Measurements from ENCODE around the gene CISD3.

Gene CISD3

DNA sequence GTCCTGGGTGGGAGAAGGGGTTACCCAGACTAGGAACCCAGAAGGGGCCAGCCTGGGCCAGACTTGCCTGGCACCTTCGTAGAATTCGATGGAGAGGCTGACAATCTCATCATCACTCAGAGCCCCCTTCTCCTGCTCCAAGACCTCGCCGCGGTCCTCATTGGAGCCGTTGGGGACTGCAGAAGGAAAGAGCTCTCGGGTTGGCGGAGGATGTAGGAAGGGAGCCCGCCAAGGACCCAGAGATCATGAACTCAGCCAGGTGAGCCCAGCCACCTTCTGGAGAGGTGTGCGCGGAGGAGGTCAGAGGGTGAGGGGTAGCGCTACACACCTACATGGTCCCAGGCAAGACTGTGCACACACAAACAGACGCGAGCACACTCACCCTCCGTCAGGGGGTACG is 8.5 kb downstream of the CISD3 start:
- H3F3A ChIP-seq (ENCODE audit: insufficient read depth, low read length): peaks cover 9% of the 10 kb centered on the region; the same call in 1 of the 2 replicates
- H4K20me1 ChIP-seq (ENCODE audit: insufficient read depth, low read length): no peaks in the 10 kb centered on the region
- no peaks in the 10 kb centered on the region for H3K9me3 ChIP-seq (ENCODE audit: low read length)
- peaks cover 11% of the 10 kb centered on the region; the same call in 1 of the 2 replicates for H3K27me3 ChIP-seq (ENCODE audit: insufficient read depth, low read length)
- no peaks in the 10 kb centered on the region for H3K36me3 ChIP-seq (ENCODE audit: insufficient read depth, low read length)
- TF ChIP-seq EZH2 (IDR thresholded peaks at IDR 0.05; ENCODE audit: borderline replicate concordance, low read length): no peak
- peaks cover 21% of the 10 kb centered on the region for H3K4me1 ChIP-seq (ENCODE audit: insufficient read depth, low read length, severe bottlenecking)
- no peak overlapping the region for H3K27ac ChIP-seq (ENCODE audit: low read depth, low read length, poor library complexity, severe bottlenecking)
- H3K9me2 ChIP-seq (ENCODE audit: low read depth, low read length): no peaks in the 10 kb centered on the region
- no peak overlapping the region for H3K4me3 ChIP-seq (ENCODE audit: low read depth, low read length, poor library complexity, severe bottlenecking)
- H3K4me2 ChIP-seq (ENCODE audit: low read length): no peak overlapping the region
- H3K9ac ChIP-seq (ENCODE audit: low read length): no peak overlapping the region
- no peak overlapping the region for H2AFZ ChIP-seq (ENCODE audit: low read length)
- H3K79me2 ChIP-seq (ENCODE audit: insufficient read depth, low read length): no peaks in the 10 kb centered on the region

DNA sequence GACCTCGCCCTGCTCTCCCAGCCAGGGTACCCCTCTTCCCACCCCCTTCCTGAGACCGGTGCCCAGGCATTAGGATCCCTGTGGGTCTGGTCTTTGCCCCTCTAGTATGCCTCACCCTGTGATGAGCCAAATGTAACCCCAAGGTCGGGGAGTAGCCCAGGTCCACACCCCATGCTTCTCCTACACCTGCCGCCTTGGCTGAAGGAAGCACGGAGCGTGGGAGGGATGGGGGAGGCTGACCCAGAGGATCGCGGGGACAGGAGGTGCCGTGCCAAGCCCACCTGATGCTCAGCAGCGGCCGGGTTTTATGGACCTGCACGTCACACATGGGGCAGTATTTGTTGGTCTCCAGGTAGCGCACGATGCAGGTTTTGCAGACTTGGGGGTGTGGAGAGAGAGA is 9.2 kb downstream of the CISD3 start:
- Histone ChIP-seq H3K4me1 (ENCODE audit: insufficient read depth, low read length, severe bottlenecking) (peaks cover 15% of the 10 kb centered on the region), H3K36me3 (ENCODE audit: insufficient read depth, low read length) (no peaks in the 10 kb centered on the region), H3K27me3 (ENCODE audit: insufficient read depth, low read length) (peaks cover 11% of the 10 kb centered on the region; the same call in 1 of the 2 replicates), H3K4me3 (ENCODE audit: low read depth, low read length, poor library complexity, severe bottlenecking) (no peak overlapping the region), H3K9me3 (ENCODE audit: low read length) (no peaks in the 10 kb centered on the region), H3K4me2 (ENCODE audit: low read length) (no peak overlapping the region), H3K79me2 (ENCODE audit: insufficient read depth, low read length) (no peaks in the 10 kb centered on the region), H3K27ac (ENCODE audit: low read depth, low read length, poor library complexity, severe bottlenecking) (no peak overlapping the region), H2AFZ (ENCODE audit: low read length) (no peak overlapping the region), H3K9me2 (ENCODE audit: low read depth, low read length) (no peaks in the 10 kb centered on the region), H4K20me1 (ENCODE audit: insufficient read depth, low read length) (no peaks in the 10 kb centered on the region), H3K9ac (ENCODE audit: low read length) (no peak overlapping the region), H3F3A (ENCODE audit: insufficient read depth, low read length) (peaks cover 5% of the 10 kb centered on the region; the same call in 1 of the 2 replicates)
- no peak for TF ChIP-seq EZH2 (IDR thresholded peaks at IDR 0.05; ENCODE audit: borderline replicate concordance, low read length)
- TF ChIP-seq, protein P1, sequence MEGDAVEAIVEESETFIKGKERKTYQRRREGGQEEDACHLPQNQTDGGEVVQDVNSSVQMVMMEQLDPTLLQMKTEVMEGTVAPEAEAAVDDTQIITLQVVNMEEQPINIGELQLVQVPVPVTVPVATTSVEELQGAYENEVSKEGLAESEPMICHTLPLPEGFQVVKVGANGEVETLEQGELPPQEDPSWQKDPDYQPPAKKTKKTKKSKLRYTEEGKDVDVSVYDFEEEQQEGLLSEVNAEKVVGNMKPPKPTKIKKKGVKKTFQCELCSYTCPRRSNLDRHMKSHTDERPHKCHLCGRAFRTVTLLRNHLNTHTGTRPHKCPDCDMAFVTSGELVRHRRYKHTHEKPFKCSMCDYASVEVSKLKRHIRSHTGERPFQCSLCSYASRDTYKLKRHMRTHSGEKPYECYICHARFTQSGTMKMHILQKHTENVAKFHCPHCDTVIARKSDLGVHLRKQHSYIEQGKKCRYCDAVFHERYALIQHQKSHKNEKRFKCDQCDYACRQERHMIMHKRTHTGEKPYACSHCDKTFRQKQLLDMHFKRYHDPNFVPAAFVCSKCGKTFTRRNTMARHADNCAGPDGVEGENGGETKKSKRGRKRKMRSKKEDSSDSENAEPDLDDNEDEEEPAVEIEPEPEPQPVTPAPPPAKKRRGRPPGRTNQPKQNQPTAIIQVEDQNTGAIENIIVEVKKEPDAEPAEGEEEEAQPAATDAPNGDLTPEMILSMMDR (IDR thresholded peaks at IDR 0.05; ENCODE audit: low read length): no peak

DNA sequence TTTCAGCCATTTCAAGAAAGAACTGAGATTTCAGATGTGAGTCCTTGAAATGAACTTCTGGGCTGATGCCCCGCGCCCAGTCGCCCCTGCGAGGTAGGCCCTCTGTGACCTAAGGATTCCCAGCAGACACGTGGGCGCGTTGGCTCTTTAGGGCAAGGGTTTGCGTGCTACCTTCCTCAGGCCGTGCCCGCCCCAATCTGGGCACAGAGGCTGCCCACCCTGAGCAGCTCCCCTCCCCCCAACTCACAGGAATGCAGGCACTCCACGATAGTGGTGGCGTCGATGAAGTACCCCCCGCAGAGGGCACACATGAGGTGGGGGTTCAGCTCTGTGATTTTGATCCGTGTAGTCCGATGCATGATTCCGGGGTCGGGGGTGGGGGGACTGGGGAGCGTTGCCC is 9.9 kb downstream of the CISD3 start:
- no peak overlapping the region for H2AFZ ChIP-seq (ENCODE audit: low read length)
- no peaks in the 10 kb centered on the region for H3F3A ChIP-seq (ENCODE audit: insufficient read depth, low read length)
- H3K9me3 ChIP-seq (ENCODE audit: low read length): no peaks in the 10 kb centered on the region
- no peaks in the 10 kb centered on the region for H3K79me2 ChIP-seq (ENCODE audit: insufficient read depth, low read length)
- no peaks in the 10 kb centered on the region for H3K9me2 ChIP-seq (ENCODE audit: low read depth, low read length)
- H3K9ac ChIP-seq (ENCODE audit: low read length): no peak overlapping the region
- H3K36me3 ChIP-seq (ENCODE audit: insufficient read depth, low read length): no peaks in the 10 kb centered on the region
- H3K4me2 ChIP-seq (ENCODE audit: low read length): no peak overlapping the region
- H3K4me3 ChIP-seq (ENCODE audit: low read depth, low read length, poor library complexity, severe bottlenecking): no peak overlapping the region
- H3K27me3 ChIP-seq (ENCODE audit: insufficient read depth, low read length): peaks cover 11% of the 10 kb centered on the region; the same call in 1 of the 2 replicates
- TF ChIP-seq, protein P1 (IDR thresholded peaks at IDR 0.05; ENCODE audit: low read length): no peak
- TF ChIP-seq EZH2 (IDR thresholded peaks at IDR 0.05; ENCODE audit: borderline replicate concordance, low read length): no peak
- H4K20me1 ChIP-seq (ENCODE audit: insufficient read depth, low read length): no peaks in the 10 kb centered on the region
- no peak overlapping the region for H3K27ac ChIP-seq (ENCODE audit: low read depth, low read length, poor library complexity, severe bottlenecking)
- H3K4me1 ChIP-seq (ENCODE audit: insufficient read depth, low read length, severe bottlenecking): peaks cover 11% of the 10 kb centered on the region

DNA sequence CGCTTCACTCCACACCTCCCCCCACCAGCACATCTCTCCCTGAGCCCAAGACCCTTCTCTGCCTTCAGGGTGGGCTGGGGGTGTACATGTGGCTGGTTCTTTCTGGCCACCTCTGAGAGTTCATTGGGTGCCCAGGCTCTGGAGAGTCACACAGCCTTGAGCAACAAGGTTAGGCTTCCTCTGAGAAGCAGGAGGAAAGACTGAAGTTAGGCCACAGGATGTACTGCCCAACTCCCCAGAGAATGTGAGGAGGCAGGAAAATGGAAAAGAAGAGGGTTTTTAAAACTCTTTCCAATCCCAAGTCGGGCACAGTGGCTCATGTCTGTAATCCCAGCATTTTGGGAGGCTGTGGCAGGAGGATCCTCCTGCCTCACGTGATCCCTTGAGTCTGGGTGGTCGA is 10.7 kb downstream of the CISD3 start:
- TF ChIP-seq, protein P1 (IDR thresholded peaks at IDR 0.05; ENCODE audit: low read length): no peak
- TF ChIP-seq EZH2 (IDR thresholded peaks at IDR 0.05; ENCODE audit: borderline replicate concordance, low read length): no peak
- H2AFZ ChIP-seq (ENCODE audit: low read length): no peak overlapping the region
- H3K27me3 ChIP-seq (ENCODE audit: insufficient read depth, low read length): peaks cover 9% of the 10 kb centered on the region; the same call in 1 of the 2 replicates
- H4K20me1 ChIP-seq (ENCODE audit: insufficient read depth, low read length): no peaks in the 10 kb centered on the region
- H3K79me2 ChIP-seq (ENCODE audit: insufficient read depth, low read length): no peaks in the 10 kb centered on the region
- peaks cover 15% of the 10 kb centered on the region for H3K4me1 ChIP-seq (ENCODE audit: insufficient read depth, low read length, severe bottlenecking)
- H3F3A ChIP-seq (ENCODE audit: insufficient read depth, low read length): no peaks in the 10 kb centered on the region
- H3K4me2 ChIP-seq (ENCODE audit: low read length): no peak overlapping the region
- no peaks in the 10 kb centered on the region for H3K36me3 ChIP-seq (ENCODE audit: insufficient read depth, low read length)
- H3K9me2 ChIP-seq (ENCODE audit: low read depth, low read length): no peaks in the 10 kb centered on the region
- no peak overlapping the region for H3K27ac ChIP-seq (ENCODE audit: low read depth, low read length, poor library complexity, severe bottlenecking)
- H3K9me3 ChIP-seq (ENCODE audit: low read length): no peaks in the 10 kb centered on the region
- no peak overlapping the region for H3K4me3 ChIP-seq (ENCODE audit: low read depth, low read length, poor library complexity, severe bottlenecking)
- H3K9ac ChIP-seq (ENCODE audit: low read length): no peak overlapping the region

All from OCI-LY1 (cell line).